Breast epithelium (tissue), 3 donors: ENCODE measurements around the gene MYBPC1.

Source experiments
- CTCF ChIP-seq, 3 donors: fragments of 450-650 bp; IDR thresholded peaks; one replicate each; pipeline ENCODE4 v1.5.1; 2016 to 2017; ENCODE audit warnings: antibody characterized with exemption in 3 of 3, mild to moderate bottlenecking in 3 of 3, moderate library complexity in 3 of 3
- POLR2A ChIP-seq: fragments of 450-650 bp; IDR thresholded peaks from one replicate; pipeline ENCODE4 v1.6.1; 2016; ENCODE audit warnings: antibody characterized with exemption, mild to moderate bottlenecking, moderate library complexity
- POLR2AphosphoS5 ChIP-seq, 3 donors: sonication (generic); formaldehyde crosslinking; IDR thresholded peaks; one replicate each; pipeline ENCODE4 v1.6.1; 2017; ENCODE audit warnings: antibody characterized with exemption in 3 of 3

- TF ChIP-seq CTCF (IDR thresholded peaks at IDR 0.05) (no peak), POLR2AphosphoS5 (IDR thresholded peaks at IDR 0.05) (no peak), POLR2A (no peak)
Measured at GRCh38 chr12:101552277-101552676, 42.5 kb upstream of the MYBPC1 start.
